ENCODE data around the gene LKAAEAR1.

- TF ChIP-seq POLR2A (IDR thresholded peaks at IDR 0.05; ENCODE audit: low read depth, low read length): no peak
- no peak for TF ChIP-seq POLR2AphosphoS5 (IDR thresholded peaks at IDR 0.05; ENCODE audit: low read depth, low read length)
- TF ChIP-seq SPI1 (IDR thresholded peaks at IDR 0.05; ENCODE audit: low read depth, low read length): no peak
- TF ChIP-seq TAF1 (IDR thresholded peaks at IDR 0.05; ENCODE audit: low read depth, low read length): no peak
- TF ChIP-seq PAX5 (IDR thresholded peaks at IDR 0.05; ENCODE audit: insufficient read depth, low read length, severe bottlenecking): no peak
Observed at GRCh38 chr20:64110411-64111068, 26.3 kb upstream of the LKAAEAR1 start.
